VCaP (cell line): ENCODE results near the gene LRP1.

Experiments
- H3K27ac ChIP-seq: fragments of 450-650 bp; 2 replicates; pipeline ENCODE4 v1.5.1; 2017
- TF ChIP-seq, protein P1 (sequence below): fragments of 450-650 bp; conservative IDR thresholded peaks from 2 replicates; pipeline ENCODE4 v1.5.1; 2017; ENCODE audit warnings: mild to moderate bottlenecking, moderate library complexity

Gene LRP1

GRCh38 chr12:57096099-57096572, 32.1 kb upstream of the LRP1 start:
- no peak overlapping the region for H3K27ac ChIP-seq
- TF ChIP-seq, protein P1, sequence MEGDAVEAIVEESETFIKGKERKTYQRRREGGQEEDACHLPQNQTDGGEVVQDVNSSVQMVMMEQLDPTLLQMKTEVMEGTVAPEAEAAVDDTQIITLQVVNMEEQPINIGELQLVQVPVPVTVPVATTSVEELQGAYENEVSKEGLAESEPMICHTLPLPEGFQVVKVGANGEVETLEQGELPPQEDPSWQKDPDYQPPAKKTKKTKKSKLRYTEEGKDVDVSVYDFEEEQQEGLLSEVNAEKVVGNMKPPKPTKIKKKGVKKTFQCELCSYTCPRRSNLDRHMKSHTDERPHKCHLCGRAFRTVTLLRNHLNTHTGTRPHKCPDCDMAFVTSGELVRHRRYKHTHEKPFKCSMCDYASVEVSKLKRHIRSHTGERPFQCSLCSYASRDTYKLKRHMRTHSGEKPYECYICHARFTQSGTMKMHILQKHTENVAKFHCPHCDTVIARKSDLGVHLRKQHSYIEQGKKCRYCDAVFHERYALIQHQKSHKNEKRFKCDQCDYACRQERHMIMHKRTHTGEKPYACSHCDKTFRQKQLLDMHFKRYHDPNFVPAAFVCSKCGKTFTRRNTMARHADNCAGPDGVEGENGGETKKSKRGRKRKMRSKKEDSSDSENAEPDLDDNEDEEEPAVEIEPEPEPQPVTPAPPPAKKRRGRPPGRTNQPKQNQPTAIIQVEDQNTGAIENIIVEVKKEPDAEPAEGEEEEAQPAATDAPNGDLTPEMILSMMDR: no peak

- TF ChIP-seq, protein P1: no peak
- no peak overlapping the region for H3K27ac ChIP-seq
Observed at GRCh38 chr12:57096748-57097553, 31.3 kb upstream of the LRP1 start.

DNA sequence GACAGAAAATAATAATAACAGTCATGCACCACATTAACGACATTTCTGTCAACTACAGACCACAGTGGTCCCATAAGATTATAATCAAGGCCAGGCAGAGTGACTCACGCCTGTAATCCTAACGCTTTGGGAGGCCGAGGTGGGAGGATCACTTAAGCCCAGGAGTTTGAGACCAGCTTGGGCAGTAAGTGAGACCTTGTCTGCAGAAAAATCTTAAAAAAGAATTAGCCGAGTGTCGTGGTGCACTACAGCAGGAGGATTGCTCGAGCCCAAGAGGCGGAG, 30.8 kb upstream of the LRP1 start:
- no peak overlapping the region for H3K27ac ChIP-seq
- TF ChIP-seq, protein P1: no peak

- TF ChIP-seq, protein P1: no peak
- H3K27ac ChIP-seq: no peak overlapping the region
Observed at GRCh38 chr12:57098546-57098945, 29.7 kb upstream of the LRP1 start.

DNA sequence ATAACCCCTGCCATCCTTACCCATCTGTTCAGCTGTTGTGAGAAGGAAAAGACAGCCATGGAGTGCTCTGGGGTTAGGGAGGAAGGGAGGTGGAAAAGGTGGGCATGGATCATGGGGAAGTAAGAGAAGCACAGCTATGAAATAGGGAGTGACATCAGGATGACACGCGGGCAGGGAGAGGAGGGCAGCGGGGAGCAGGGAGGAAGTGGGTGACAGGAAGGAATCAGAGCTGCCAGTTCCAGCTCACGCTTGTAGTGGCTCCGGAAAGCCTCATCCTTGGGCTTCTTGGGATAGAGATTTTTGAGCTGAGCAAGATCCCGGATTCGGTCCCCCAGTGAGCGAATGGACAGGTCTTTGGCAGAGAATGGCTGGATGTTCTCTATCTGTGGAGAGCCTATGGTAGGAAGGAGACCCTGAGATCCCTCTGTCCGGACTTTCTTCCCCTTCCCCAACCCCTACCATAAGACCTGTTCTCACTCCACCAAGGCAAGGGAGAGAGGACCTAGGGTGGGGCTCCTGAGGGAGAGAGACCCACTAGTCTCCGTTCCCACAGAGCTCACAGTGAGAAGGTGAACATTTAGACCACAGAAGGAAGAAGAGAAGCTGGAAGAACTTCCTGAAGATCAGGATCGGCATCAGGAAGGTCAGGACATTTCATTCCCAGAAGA, 29.1 kb upstream of the LRP1 start:
- TF ChIP-seq, protein P1: no peak
- no peak overlapping the region for H3K27ac ChIP-seq

DNA sequence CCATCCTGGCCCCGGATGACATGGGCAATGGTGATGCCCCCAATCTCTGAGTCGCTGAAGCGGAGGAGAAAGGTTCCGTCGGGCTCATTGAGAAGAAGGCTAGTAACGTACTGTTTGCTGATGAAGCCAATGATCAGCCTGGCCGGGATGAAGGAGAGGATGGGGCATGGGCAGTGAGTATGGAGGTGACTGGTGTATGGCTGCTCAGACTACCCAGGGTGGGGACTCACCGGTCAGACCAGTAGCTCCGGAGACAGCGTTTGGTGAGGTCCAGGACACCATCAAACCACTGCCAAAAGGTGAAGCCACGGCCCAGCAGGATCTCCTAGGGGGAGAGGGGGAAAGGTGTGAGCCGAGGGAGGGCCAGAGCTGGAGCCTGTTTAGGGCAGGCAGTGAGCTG, 28.5 kb upstream of the LRP1 start:
- TF ChIP-seq, protein P1: no peak
- no peak overlapping the region for H3K27ac ChIP-seq

DNA sequence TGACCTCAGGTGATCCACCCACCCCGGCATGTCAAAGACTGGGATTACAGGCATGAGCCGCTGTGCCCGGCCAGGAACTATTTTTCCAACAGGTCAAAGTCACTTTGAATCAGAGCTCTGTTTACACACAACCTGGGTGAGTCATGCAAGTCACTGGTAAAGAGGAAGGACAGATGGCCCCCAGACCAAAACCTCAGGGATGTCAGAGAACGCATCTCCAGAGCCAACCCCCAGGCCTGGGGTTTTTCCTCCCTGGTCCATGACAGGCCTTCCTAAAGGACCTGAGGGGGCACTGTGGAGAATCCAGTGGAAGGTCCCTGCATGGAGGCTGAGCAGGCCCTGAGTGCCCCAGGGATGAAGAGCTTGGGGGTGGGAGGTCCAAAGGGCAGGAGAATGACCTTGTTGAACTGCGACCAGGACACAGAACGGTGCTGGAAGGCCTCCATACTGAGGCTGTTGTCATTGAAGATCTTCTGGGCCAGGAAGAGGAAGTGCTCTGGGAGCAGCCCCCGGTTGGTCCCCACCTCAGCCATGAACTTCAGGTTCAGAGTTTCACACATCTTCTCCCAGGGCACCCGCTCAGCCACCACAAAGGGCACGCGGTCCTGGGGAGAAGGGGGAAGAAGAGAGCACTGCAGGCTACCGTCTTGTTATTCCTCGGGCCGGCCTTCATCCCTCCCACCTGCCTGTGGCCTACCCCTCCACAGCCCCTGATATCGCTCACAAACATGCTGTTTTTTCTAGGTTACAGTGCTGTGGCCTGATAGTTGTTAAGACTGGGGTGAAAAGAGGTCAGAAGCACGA, 26.2 kb upstream of the LRP1 start:
- no peak overlapping the region for H3K27ac ChIP-seq
- TF ChIP-seq, protein P1: no peak
